HTERT RPE-1 (cell line): ENCODE results near the gene UGT2A2.
"Not testable (repeated sequence)": the region's sequence is repeated elsewhere in the genome, so short reads cannot be mapped to it uniquely, and the experiment has no call there.

Experiments
- in situ Hi-C: fragments of 300-500 bp; cut with MboI; formaldehyde crosslinking; loops from 4 replicates; pipeline ENCODE4 v1.14.3; 2020; ENCODE audit warnings: low sequenced_read_pairs

The UGT2A2 gene

GRCh38 chr4:69639542-69639941 lies at the start of gene UGT2A2:
TSS of gene UGT2A2 (minus strand) at chr4:69639642. CDS start at chr4:69639640, 2 bp downstream.
- in situ Hi-C loops = no loop called here

- in situ Hi-C loops = no loop called here
These were observed 45.4 kb upstream of the UGT2A2 start for GRCh38 chr4:69684804-69685203.

DNA sequence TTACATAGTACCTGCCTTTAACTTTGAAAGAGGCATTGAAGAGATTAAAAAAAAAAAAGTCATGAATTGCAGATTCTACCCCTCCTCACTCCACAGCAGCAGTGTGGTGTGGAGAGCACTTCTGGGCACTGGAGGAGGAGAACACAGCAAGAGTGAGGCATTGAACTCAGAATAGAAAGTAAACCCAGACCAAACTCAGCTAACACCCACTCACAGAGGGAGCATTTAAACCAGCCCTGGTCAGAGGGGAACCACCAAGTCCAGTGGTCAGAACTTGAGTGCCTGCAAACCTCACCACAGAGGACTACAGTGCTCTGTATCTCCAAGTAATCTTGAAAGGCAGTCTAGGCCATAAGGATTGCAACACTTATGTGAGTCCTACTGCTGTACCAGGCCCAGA lies 29.2 kb upstream of the UGT2A2 start:
- in situ Hi-C loops = no loop called here

GRCh38 chr4:69664009-69664408 lies 24.6 kb upstream of the UGT2A2 start:
- in situ Hi-C loops = not testable (repeated sequence)

GRCh38 chr4:69661130-69661803 lies 21.8 kb upstream of the UGT2A2 start:
- in situ Hi-C loops = not testable (repeated sequence)

DNA sequence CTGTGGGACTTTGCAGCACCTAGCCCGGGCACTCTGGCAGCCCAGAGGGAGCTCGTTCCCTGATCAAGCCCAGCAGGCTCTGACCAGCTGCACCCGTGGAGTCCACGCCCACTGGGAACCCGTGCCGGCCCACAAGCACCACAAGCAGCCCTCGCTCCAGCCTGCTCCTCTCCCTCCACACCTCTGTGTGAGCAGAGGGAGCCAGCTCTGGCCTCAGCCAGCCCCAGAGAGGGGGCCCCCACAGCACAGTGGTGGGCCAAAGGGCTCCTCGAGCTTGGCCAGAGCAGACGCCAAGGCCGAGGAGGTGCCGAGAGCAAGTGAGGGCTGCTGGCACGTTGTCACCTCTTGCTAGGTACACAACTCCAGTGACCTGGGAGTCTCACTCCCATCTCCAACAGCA lies 18.7 kb upstream of the UGT2A2 start:
- in situ Hi-C loops = no loop called here

GRCh38 chr4:69656653-69657158 lies 17.3 kb upstream of the UGT2A2 start:
- in situ Hi-C loops = no loop called here

DNA sequence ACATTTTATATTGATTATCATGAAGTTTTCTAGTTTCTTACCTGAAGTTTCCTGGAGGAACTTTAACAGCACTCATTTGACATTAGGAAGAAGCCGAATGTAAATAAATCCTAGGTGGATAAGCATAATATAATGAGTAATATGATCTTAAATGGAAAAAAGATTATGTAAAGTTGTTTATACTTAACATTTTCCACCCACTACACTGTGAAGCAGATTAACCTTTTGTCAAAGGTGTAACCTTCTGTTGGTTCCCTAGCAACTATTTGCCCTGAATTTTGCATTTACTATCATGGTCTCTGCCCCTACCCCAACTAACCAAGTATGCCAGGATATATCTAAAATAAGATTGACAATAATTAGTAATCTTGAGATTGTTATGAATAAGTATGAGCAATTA lies 13.7 kb upstream of the UGT2A2 start, which contains the start of gene UGT2A1:
UGT2A1 (minus strand) TSS at position 101 of the 400 bp plus-strand sequence. CDS start 5,603 bp downstream, outside the sequence.
- in situ Hi-C loops = no loop called here

GRCh38 chr4:69650872-69651271 lies 11.4 kb upstream of the UGT2A2 start:
- in situ Hi-C loops = no loop called here

DNA sequence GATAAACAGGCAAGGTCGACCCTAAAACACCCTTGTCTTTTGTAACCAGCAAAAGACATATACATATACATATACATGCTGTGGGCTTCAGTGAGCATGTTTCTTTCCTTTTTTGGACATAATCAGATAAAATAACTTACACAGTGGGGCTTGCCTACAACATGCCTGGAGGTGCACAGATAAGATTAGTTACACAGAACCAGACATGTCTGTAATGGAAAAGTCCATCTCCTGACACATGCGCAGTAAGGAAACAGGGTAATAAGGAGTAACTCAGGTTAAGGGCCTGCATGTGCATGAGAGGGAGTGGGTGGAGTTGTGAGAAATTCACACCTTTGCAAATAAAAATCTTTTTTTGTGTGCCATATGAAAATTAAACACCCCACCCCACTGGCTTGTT lies 10.2 kb upstream of the UGT2A2 start:
- in situ Hi-C loops = no loop called here

DNA sequence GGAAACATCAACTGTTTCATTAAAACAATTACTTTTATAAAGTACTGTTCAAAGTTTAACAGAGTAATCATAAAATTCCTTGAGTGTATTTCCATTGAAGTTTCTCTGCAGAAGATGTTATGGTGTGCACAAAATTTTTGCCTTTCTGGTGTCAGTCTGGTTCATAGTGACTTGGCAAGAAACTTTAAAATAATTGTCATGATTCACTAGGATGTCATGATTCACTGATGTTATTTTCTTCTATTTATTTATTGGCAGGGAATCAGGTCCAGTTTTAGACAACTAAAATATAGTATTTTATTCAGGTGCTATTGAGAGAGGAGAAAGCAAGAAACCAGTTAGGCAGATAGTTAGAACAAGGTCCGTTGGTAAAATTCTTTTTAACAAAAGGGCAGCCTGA lies 9.8 kb upstream of the UGT2A2 start:
- in situ Hi-C loops = no loop called here

DNA sequence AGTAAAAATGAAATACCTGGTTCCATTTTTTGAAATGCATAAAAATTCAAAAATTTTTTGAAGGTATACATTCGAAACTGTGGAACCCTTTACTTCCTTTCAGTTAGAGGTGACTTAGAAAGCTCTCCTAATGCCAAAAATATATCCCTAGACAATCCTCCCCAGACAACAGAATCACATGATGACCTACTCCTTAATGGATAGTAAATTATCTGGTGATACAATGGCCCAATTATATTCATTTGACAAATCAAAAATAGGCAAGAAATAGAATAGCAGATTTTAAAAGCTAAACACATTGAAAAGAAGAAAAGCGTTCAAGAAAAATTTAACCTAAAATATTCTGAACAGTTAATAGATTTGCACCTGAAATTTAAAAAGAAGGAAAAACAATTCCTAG lies 3.5 kb upstream of the UGT2A2 start:
- in situ Hi-C loops = no loop called here

- in situ Hi-C loops = no loop called here
These were observed 847 bp upstream of the UGT2A2 start for GRCh38 chr4:69640289-69640688.

- in situ Hi-C loops = no loop called here
These were observed 22.3 kb downstream of the UGT2A2 start for GRCh38 chr4:69617083-69617694.

GRCh38 chr4:69610484-69610883 lies 29.0 kb downstream of the UGT2A2 start:
- in situ Hi-C loops = no loop called here

DNA sequence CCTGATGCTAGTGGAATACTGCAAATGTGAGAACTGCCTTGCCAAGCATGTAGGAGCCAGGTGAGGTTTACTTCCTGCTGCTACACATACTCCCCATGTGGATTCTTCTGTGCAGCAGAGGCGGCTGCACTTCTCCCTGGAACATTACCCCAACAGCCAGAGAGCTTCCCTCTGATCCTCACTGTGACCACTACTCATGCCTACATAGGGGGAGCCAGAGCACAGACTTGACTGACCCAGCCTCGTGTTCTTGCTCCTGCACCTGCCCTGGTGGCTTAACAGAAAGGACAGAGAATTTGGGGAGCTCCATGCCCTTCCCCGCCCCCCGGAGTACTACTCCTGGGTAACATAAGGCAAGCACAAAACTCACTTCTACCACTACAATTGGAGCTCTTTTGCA lies 38.4 kb downstream of the UGT2A2 start:
- in situ Hi-C loops = no loop called here

DNA sequence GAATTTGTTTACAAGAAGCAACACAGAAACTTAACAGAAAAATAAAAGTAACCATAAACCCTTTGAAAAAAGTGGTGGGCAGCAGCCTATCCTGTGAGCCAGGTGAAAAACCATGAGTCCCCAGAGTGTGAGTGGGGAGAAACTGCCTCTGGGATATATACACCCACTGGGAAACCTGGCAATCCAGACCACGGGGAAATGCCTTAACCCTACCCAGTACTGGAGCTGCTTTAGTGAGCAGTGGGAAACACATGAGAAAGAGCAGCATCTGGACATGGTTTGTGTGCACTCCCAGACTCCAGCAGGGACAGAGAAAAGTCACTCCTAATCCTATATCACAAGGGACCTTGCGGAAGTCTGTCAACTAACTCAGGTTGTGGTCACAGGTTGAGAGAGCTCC lies 39.4 kb downstream of the UGT2A2 start:
- in situ Hi-C loops = no loop called here

DNA sequence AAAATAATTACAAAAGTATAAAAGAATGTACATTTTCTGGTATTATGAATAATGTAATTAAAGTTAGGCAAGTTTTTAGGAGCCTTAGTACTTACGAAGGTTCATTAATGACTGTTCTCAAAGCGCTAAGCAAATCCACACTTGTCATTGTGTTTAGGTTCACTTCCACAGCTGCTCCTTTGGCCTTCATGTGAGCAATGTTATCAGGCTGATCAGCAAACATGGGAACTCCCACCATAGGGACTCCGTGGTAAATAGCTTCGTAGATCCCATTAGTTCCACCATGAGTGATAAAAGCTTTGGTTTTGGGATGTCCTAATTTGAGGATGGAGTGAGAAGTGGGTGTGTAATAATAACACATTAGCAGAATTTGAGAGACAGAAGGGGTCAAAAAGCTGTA lies 45.1 kb downstream of the UGT2A2 start:
- in situ Hi-C loops = no loop called here

- in situ Hi-C loops = no loop called here
These were observed 48.1 kb downstream of the UGT2A2 start for GRCh38 chr4:69591364-69591763.

- in situ Hi-C loops = no loop called here
These were observed 49.6 kb downstream of the UGT2A2 start for GRCh38 chr4:69589884-69590283.

- in situ Hi-C loops = no loop called here
These were observed 55.3 kb downstream of the UGT2A2 start for GRCh38 chr4:69584135-69584534.

- in situ Hi-C loops = no loop called here
These were observed 55.9 kb downstream of the UGT2A2 start for GRCh38 chr4:69583543-69583942.
